HL-60 (cell line): Measurements from ENCODE around the gene CFLAR.

Source experiments
- DNase-seq, 2 experiments: peaks; one replicate each; pipeline ENCODE4 v3.0.0-alpha.2; 2010 to 2020; ENCODE audit warnings: low read depth in 1 of 2, low spot score in 1 of 2
- H3K27ac ChIP-seq: fragments of 250-450 bp; sonication (Bioruptor Pico); replicated peaks from 2 replicates; pipeline ENCODE4 v1.5.1; 2020; ENCODE audit warnings: mild to moderate bottlenecking, moderate library complexity
- H3K27me3 ChIP-seq: fragments of 250-450 bp; sonication (Bioruptor Pico); 2 replicates; pipeline ENCODE4 v1.5.1; 2021; ENCODE audit warnings: mild to moderate bottlenecking, moderate library complexity; ENCODE audit not compliant: insufficient read depth, poor library complexity, severe bottlenecking
- H3K4me3 ChIP-seq: replicated peaks from 2 replicates; pipeline ENCODE4 v1.5.1; 2011; ENCODE audit warnings: mild to moderate bottlenecking, control low read depth, low read length; ENCODE audit not compliant: insufficient read depth
- GABPA ChIP-seq: IDR thresholded peaks from 2 replicates; pipeline ENCODE4 v1.6.1; 2012; ENCODE audit warnings: low read depth
- POLR2AphosphoS5 ChIP-seq: IDR thresholded peaks from 2 replicates; pipeline ENCODE4 v1.6.1; 2012; ENCODE audit warnings: low read depth
- SPI1 ChIP-seq: IDR thresholded peaks from 2 replicates; pipeline ENCODE4 v1.6.1; 2012; ENCODE audit warnings: low read depth, mild to moderate bottlenecking, borderline replicate concordance
- TF ChIP-seq, protein P1 (sequence below): IDR thresholded peaks from one replicate; pipeline ENCODE4 v1.5.1; 2011; ENCODE audit warnings: low read length, control low read depth, inconsistent platforms; ENCODE audit not compliant: insufficient read depth
- TF ChIP-seq, protein P2 (sequence below): IDR thresholded peaks from 2 replicates; pipeline ENCODE4 v1.6.1; 2012; ENCODE audit warnings: low read depth; ENCODE audit not compliant: insufficient replicate concordance

CFLAR gene

DNA sequence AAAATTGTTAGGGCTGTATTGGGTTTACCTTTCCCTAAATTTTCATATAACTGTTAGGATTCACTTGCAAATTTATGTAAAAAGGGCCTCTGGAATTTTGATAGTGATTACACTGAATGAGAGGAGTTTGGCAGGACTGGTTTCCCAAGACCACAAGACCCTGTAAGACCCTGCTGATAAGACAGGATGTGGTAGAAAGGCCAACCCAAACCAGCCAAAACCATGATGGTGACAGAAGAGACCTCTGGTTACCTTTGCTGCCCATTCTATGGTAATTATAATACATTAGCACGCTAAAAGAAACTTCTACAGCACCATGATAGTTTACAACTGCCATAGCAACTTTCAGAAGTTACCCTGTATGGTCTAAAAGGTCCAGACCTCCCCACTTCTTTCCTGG, 58.7 kb downstream of the CFLAR start:
- DNase-seq = no peak
- no peak for TF ChIP-seq SPI1
- TF ChIP-seq, protein P1, sequence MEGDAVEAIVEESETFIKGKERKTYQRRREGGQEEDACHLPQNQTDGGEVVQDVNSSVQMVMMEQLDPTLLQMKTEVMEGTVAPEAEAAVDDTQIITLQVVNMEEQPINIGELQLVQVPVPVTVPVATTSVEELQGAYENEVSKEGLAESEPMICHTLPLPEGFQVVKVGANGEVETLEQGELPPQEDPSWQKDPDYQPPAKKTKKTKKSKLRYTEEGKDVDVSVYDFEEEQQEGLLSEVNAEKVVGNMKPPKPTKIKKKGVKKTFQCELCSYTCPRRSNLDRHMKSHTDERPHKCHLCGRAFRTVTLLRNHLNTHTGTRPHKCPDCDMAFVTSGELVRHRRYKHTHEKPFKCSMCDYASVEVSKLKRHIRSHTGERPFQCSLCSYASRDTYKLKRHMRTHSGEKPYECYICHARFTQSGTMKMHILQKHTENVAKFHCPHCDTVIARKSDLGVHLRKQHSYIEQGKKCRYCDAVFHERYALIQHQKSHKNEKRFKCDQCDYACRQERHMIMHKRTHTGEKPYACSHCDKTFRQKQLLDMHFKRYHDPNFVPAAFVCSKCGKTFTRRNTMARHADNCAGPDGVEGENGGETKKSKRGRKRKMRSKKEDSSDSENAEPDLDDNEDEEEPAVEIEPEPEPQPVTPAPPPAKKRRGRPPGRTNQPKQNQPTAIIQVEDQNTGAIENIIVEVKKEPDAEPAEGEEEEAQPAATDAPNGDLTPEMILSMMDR = no peak
- TF ChIP-seq POLR2AphosphoS5 = no peak
- TF ChIP-seq, protein P2, sequence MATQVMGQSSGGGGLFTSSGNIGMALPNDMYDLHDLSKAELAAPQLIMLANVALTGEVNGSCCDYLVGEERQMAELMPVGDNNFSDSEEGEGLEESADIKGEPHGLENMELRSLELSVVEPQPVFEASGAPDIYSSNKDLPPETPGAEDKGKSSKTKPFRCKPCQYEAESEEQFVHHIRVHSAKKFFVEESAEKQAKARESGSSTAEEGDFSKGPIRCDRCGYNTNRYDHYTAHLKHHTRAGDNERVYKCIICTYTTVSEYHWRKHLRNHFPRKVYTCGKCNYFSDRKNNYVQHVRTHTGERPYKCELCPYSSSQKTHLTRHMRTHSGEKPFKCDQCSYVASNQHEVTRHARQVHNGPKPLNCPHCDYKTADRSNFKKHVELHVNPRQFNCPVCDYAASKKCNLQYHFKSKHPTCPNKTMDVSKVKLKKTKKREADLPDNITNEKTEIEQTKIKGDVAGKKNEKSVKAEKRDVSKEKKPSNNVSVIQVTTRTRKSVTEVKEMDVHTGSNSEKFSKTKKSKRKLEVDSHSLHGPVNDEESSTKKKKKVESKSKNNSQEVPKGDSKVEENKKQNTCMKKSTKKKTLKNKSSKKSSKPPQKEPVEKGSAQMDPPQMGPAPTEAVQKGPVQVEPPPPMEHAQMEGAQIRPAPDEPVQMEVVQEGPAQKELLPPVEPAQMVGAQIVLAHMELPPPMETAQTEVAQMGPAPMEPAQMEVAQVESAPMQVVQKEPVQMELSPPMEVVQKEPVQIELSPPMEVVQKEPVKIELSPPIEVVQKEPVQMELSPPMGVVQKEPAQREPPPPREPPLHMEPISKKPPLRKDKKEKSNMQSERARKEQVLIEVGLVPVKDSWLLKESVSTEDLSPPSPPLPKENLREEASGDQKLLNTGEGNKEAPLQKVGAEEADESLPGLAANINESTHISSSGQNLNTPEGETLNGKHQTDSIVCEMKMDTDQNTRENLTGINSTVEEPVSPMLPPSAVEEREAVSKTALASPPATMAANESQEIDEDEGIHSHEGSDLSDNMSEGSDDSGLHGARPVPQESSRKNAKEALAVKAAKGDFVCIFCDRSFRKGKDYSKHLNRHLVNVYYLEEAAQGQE = no peak
- no peak for TF ChIP-seq GABPA
- Histone ChIP-seq H3K4me3 (no peak overlapping the region), H3K27ac (no peak overlapping the region), H3K27me3 (no peaks in the 10 kb centered on the region)

DNA sequence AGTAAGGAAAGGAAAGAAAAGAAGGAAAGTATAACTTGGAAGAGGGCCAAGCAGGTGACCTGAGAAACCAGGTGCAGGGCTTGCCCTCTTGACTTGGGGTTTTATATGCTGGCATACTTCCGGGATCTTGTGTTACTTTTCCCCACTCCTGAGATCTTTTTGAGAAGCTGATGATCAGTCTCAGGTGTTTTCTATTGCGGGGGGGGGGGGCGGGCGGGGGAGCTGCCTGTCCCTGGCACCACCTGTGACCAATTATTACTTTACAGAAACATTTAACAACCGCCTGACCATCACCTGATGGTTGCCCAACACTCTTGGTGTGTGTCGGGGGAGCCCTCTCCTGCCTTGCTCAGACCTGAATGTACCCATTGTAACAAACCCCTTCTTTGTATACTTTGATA, 60.1 kb downstream of the CFLAR start:
- TF ChIP-seq GABPA = no peak
- TF ChIP-seq SPI1 = no peak
- TF ChIP-seq, protein P1 = no peak
- no peak for TF ChIP-seq POLR2AphosphoS5
- no peak overlapping the region for H3K27ac ChIP-seq
- no peaks in the 10 kb centered on the region for H3K27me3 ChIP-seq
- H3K4me3 ChIP-seq = no peak overlapping the region
- DNase-seq = no peak

DNA sequence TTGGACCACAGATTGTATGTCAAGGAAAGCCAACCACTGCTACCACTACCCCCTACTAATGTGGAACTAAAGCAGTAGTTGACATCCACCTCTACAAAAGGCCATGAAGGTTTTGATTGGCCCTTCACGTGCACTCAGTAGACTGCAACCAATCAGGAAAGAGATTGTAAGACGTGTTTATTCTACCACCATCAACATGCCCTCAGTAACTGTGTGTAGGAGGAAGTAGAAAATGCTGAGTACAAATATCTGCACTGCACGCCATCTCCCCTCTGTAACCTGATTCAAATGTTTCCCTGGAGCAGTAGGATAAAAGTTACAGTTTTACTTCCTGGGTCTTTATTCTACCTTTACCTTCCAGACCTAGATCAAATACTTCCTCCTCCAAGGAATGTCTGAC, 64.0 kb downstream of the CFLAR start:
- H3K27ac ChIP-seq = no peak overlapping the region
- H3K4me3 ChIP-seq = no peak overlapping the region
- no peak for DNase-seq
- TF ChIP-seq POLR2AphosphoS5 = no peak
- TF ChIP-seq SPI1 = no peak
- TF ChIP-seq, protein P1 = no peak
- no peak for TF ChIP-seq GABPA
- TF ChIP-seq, protein P2 = no peak
- no peaks in the 10 kb centered on the region for H3K27me3 ChIP-seq
